ENCODE measurements around the gene RNLS.

DNA sequence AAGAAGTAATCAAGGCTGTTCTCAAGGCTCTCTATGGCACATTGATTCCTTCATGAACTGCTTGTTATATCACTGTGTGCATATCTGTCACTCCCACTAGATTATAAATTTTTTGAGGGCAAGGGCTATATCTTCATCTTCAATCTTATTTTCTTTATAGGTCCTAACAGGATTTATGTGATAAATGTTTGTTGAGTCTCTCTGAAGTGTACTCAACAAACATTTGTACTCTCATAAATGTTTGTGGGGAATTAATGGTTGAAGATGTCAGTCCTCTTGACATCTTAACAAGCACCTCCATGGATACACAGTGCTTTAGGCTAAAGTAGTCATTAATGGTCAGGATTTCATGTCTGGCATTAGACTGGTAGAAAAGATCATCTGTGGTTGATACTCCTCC lies 143.2 kb downstream of the RNLS start:
- no peak for TF ChIP-seq ZNF157 (tag by site-specific recombination; IDR thresholded peaks at IDR 0.05)
- TF ChIP-seq, protein P1, sequence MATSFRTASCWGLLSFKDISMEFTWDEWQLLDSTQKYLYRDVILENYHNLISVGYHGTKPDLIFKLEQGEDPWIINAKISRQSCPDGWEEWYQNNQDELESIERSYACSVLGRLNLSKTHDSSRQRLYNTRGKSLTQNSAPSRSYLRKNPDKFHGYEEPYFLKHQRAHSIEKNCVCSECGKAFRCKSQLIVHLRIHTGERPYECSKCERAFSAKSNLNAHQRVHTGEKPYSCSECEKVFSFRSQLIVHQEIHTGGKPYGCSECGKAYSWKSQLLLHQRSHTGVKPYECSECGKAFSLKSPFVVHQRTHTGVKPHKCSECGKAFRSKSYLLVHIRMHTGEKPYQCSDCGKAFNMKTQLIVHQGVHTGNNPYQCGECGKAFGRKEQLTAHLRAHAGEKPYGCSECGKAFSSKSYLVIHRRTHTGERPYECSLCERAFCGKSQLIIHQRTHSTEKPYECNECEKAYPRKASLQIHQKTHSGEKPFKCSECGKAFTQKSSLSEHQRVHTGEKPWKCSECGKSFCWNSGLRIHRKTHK (tag by site-specific recombination; IDR thresholded peaks at IDR 0.05) = no peak
- TF ChIP-seq ZNF777 (tag by site-specific recombination; IDR thresholded peaks at IDR 0.05; ENCODE audit: borderline replicate concordance) = no peak
- TF ChIP-seq, protein P2, sequence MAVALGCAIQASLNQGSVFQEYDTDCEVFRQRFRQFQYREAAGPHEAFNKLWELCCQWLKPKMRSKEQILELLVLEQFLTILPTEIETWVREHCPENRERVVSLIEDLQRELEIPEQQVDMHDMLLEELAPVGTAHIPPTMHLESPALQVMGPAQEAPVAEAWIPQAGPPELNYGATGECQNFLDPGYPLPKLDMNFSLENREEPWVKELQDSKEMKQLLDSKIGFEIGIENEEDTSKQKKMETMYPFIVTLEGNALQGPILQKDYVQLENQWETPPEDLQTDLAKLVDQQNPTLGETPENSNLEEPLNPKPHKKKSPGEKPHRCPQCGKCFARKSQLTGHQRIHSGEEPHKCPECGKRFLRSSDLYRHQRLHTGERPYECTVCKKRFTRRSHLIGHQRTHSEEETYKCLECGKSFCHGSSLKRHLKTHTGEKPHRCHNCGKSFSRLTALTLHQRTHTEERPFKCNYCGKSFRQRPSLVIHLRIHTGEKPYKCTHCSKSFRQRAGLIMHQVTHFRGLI (tag by site-specific recombination; IDR thresholded peaks at IDR 0.05) = no peak
